ENCODE data around the gene FBLN2. TPM values are rescaled to one million over a fixed set of nuclear protein-coding genes. Genes with fewer than 3 reads are reported as not detected.

Gene FBLN2
- polyA plus RNA-seq, 3 donors = 0.08 TPM; not detected in 2

- no peaks in the 10 kb centered on the region for H3K9me3 ChIP-seq (replicated peaks in 1 of 2; ENCODE audit: control insufficient read depth in 1 of 2, insufficient read depth in 1 of 2, low read length in 2 of 2)
- Mint-ChIP-seq H3K36me3 (no peaks in the 10 kb centered on the region), H3K27ac (peak overlapping the region in 1 of 7 donors; percentile 45), H3K4me3 (no peak overlapping the region), H3K9me3 (peaks cover 0 to 2% (median 0%) of the 10 kb centered on the region in 7 donors), H3K27me3 (ENCODE audit: low read depth in 3 of 3) (peaks cover 2 to 10% (median 3%) of the 10 kb centered on the region in 3 donors), H3K4me1 (peaks cover 4% of the 10 kb centered on the region)
- TF ChIP-seq, protein P1, sequence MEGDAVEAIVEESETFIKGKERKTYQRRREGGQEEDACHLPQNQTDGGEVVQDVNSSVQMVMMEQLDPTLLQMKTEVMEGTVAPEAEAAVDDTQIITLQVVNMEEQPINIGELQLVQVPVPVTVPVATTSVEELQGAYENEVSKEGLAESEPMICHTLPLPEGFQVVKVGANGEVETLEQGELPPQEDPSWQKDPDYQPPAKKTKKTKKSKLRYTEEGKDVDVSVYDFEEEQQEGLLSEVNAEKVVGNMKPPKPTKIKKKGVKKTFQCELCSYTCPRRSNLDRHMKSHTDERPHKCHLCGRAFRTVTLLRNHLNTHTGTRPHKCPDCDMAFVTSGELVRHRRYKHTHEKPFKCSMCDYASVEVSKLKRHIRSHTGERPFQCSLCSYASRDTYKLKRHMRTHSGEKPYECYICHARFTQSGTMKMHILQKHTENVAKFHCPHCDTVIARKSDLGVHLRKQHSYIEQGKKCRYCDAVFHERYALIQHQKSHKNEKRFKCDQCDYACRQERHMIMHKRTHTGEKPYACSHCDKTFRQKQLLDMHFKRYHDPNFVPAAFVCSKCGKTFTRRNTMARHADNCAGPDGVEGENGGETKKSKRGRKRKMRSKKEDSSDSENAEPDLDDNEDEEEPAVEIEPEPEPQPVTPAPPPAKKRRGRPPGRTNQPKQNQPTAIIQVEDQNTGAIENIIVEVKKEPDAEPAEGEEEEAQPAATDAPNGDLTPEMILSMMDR (IDR thresholded peaks at IDR 0.05) = no peak
- H3K4me3 ChIP-seq (replicated peaks in 1 of 3; ENCODE audit: low read depth in 2 of 3, low read length in 3 of 3) = no peak overlapping the region
- no peak overlapping the region for H3K4me2 ChIP-seq (replicated peaks; ENCODE audit: extremely low read depth, low read length, poor library complexity, severe bottlenecking)
- no peaks in the 10 kb centered on the region for H3K36me3 ChIP-seq (replicated peaks in 1 of 2; ENCODE audit: control insufficient read depth in 1 of 2, insufficient read depth in 2 of 2, low read length in 2 of 2)
- 90% methylated on average over 7 of the region's 10 CpGs for WGBS (ENCODE audit: insufficient coverage)
- no peaks in the 10 kb centered on the region for H3K4me1 ChIP-seq (ENCODE audit: control insufficient read depth in 1 of 2, insufficient read depth in 2 of 2, low read length in 2 of 2)
- H3K27ac ChIP-seq (ENCODE audit: low read depth in 1 of 2, low read length in 2 of 2) = no peak overlapping the region
- H3K9ac ChIP-seq (ENCODE audit: insufficient read depth, low read length, poor library complexity, severe bottlenecking) = no peak overlapping the region
- no peaks in the 10 kb centered on the region for H3K79me2 ChIP-seq (ENCODE audit: insufficient read depth, low read length)
- no peak overlapping the region for H2AFZ ChIP-seq (ENCODE audit: insufficient read depth, low read depth, low read length, poor library complexity, severe bottlenecking)
- no peak for DNase-seq
- H3K27me3 ChIP-seq (ENCODE audit: control insufficient read depth in 2 of 2, insufficient read depth in 2 of 2, low read length in 2 of 2) = no peaks in the 10 kb centered on the region
- no peaks in the 10 kb centered on the region for H4K20me1 ChIP-seq (ENCODE audit: insufficient read depth, low read length)
- intact Hi-C loops (cut with micrococcal nuclease) = no loop called here
These were observed 14.4 kb downstream of the FBLN2 start for GRCh38 chr3:13563321-13563720.

GRCh38 chr3:13563911-13564310 lies 15.0 kb downstream of the FBLN2 start:
- no CpG with 5 or more reads among the region's 5 CpGs for WGBS (ENCODE audit: insufficient coverage)
- no peak for DNase-seq
- Histone ChIP-seq H3K27me3 (ENCODE audit: control insufficient read depth in 2 of 2, insufficient read depth in 2 of 2, low read length in 2 of 2) (no peaks in the 10 kb centered on the region), H3K27ac (ENCODE audit: low read depth in 1 of 2, low read length in 2 of 2) (no peak overlapping the region), H3K36me3 (replicated peaks in 1 of 2; ENCODE audit: control insufficient read depth in 1 of 2, insufficient read depth in 2 of 2, low read length in 2 of 2) (no peaks in the 10 kb centered on the region), H3K9ac (ENCODE audit: insufficient read depth, low read length, poor library complexity, severe bottlenecking) (no peak overlapping the region), H3K9me3 (replicated peaks in 1 of 2; ENCODE audit: control insufficient read depth in 1 of 2, insufficient read depth in 1 of 2, low read length in 2 of 2) (no peaks in the 10 kb centered on the region), H3K4me1 (ENCODE audit: control insufficient read depth in 1 of 2, insufficient read depth in 2 of 2, low read length in 2 of 2) (no peaks in the 10 kb centered on the region), H2AFZ (ENCODE audit: insufficient read depth, low read depth, low read length, poor library complexity, severe bottlenecking) (no peak overlapping the region), H3K4me3 (replicated peaks in 1 of 3; ENCODE audit: low read depth in 2 of 3, low read length in 3 of 3) (no peak overlapping the region), H3K4me2 (replicated peaks; ENCODE audit: extremely low read depth, low read length, poor library complexity, severe bottlenecking) (no peak overlapping the region), H4K20me1 (ENCODE audit: insufficient read depth, low read length) (no peaks in the 10 kb centered on the region), H3K79me2 (ENCODE audit: insufficient read depth, low read length) (no peaks in the 10 kb centered on the region)
- intact Hi-C loops (cut with micrococcal nuclease) = no loop called here
- Mint-ChIP-seq H3K27me3 (ENCODE audit: low read depth in 3 of 3) (peaks cover 1 to 10% (median 3%) of the 10 kb centered on the region in 3 donors), H3K36me3 (no peaks in the 10 kb centered on the region), H3K9me3 (peaks cover 0 to 2% (median 0%) of the 10 kb centered on the region in 7 donors), H3K4me3 (no peak overlapping the region), H3K27ac (peak overlapping the region in 1 of 7 donors; percentile 54), H3K4me1 (peaks cover 4% of the 10 kb centered on the region)
- TF ChIP-seq, protein P1 (IDR thresholded peaks at IDR 0.05) = no peak

Data from CD14-positive monocyte (primary cell).